Head of caudate nucleus (tissue), 42 donors: ENCODE measurements around the gene PRR13.
"Not testable (repeated sequence)": the region's sequence is repeated elsewhere in the genome, so short reads cannot be mapped to it uniquely, and the experiment has no call there.

ENCODE experiments used
- DNase-seq, 42 donors: peaks; one replicate each; pipeline versions ENCODE4 v3.0.0 to v3.0.0-alpha.2; 2020 to 2021; ENCODE audit warnings: mixed read lengths in 7 of 42
- intact Hi-C: fragments of 100-400 bp; cut with DNase I; formaldehyde crosslinking; loops from one replicate; pipeline ENCODE4 v1.15.0; 2022

PRR13 gene

GRCh38 chr12:53441040-53441833 is at the start of gene PRR13:
TSS of gene PRR13 (plus strand) at chr12:53441734. CDS start at chr12:53442715, 981 bp downstream.
- peak; percentile 92 to 100 (median 98) for DNase-seq
- intact Hi-C loops = loop anchor here (1.0 kb wide), 1 partner anchor 11 kb away; the partner anchor contains the start of gene PCBP2

GRCh38 chr12:53399896-53400295 is 41.6 kb upstream of the PRR13 start:
- no peak for DNase-seq
- intact Hi-C loops = no loop called here

GRCh38 chr12:53402351-53402750 is 39.2 kb upstream of the PRR13 start:
- DNase-seq = peak in 1 of 42 donors; percentile 28

GRCh38 chr12:53402871-53403270 is 38.7 kb upstream of the PRR13 start:
- DNase-seq = peak in 1 of 42 donors; percentile 9
- intact Hi-C loops = no loop called here

More at GRCh38 chr12:53402351-53402750, 39.2 kb upstream of the PRR13 start:
- intact Hi-C loops = not testable (repeated sequence)

GRCh38 chr12:53410951-53411350 is 30.6 kb upstream of the PRR13 start:
- DNase-seq = no peak
- intact Hi-C loops = no loop called here

GRCh38 chr12:53413485-53414204 is 27.9 kb upstream of the PRR13 start:
- intact Hi-C loops = no loop called here
- DNase-seq = no peak

- no peak for DNase-seq
- intact Hi-C loops = loop anchor here (5.0 kb wide), 1 partner anchor 63 kb away; no protein-coding TSS in a partner anchor
Observed at GRCh38 chr12:53414756-53415417, 26.6 kb upstream of the PRR13 start.

GRCh38 chr12:53415752-53416389 is 25.7 kb upstream of the PRR13 start:
- intact Hi-C loops = loop anchor here (5.0 kb wide), 1 partner anchor 64 kb away; no protein-coding TSS in a partner anchor
- not testable (repeated sequence) for DNase-seq

GRCh38 chr12:53417291-53417816 is 24.2 kb upstream of the PRR13 start:
- not testable (repeated sequence) for DNase-seq
- intact Hi-C loops = loop anchor here (5.0 kb wide), 1 partner anchor 65 kb away; no protein-coding TSS in a partner anchor

- no peak for DNase-seq
- intact Hi-C loops = loop anchor here (5.0 kb wide), 1 partner anchor 66 kb away; no protein-coding TSS in a partner anchor
Observed at GRCh38 chr12:53418221-53418620, 23.3 kb upstream of the PRR13 start.

- intact Hi-C loops = loop anchor here (5.0 kb wide), 1 partner anchor 67 kb away; no protein-coding TSS in a partner anchor
- DNase-seq = no peak
Observed at GRCh38 chr12:53419756-53420155, 21.8 kb upstream of the PRR13 start.

GRCh38 chr12:53422247-53422646 is 19.3 kb upstream of the PRR13 start:
- DNase-seq, intact Hi-C loops: not testable (repeated sequence)

- no peak for DNase-seq
- intact Hi-C loops = no loop called here
Observed at GRCh38 chr12:53423597-53423996, 17.9 kb upstream of the PRR13 start, which contains the start of gene AMHR2. TSS of gene AMHR2 (plus strand) at chr12:53423855. CDS start at chr12:53423935, 80 bp downstream.

GRCh38 chr12:53424626-53425514 is 16.7 kb upstream of the PRR13 start:
- intact Hi-C loops = no loop called here
- DNase-seq = no peak

- DNase-seq = no peak
- intact Hi-C loops = no loop called here
Observed at GRCh38 chr12:53425515-53426150, 15.9 kb upstream of the PRR13 start.

GRCh38 chr12:53427905-53428594 is 13.5 kb upstream of the PRR13 start:
- intact Hi-C loops = no loop called here
- peak in 21 of 42 donors; percentile 11 to 70 (median 32) for DNase-seq
